SIG-M5 treated with dmso at 0.1 percent for 504 hours (cell line): ENCODE results near the gene TRIM3.

Experiments
- DNase-seq: peaks from one replicate; lab custom pipeline; 2025; ENCODE audit not compliant: unreplicated experiment; lab: John Stamatoyannopoulos, UW

The TRIM3 gene

DNA sequence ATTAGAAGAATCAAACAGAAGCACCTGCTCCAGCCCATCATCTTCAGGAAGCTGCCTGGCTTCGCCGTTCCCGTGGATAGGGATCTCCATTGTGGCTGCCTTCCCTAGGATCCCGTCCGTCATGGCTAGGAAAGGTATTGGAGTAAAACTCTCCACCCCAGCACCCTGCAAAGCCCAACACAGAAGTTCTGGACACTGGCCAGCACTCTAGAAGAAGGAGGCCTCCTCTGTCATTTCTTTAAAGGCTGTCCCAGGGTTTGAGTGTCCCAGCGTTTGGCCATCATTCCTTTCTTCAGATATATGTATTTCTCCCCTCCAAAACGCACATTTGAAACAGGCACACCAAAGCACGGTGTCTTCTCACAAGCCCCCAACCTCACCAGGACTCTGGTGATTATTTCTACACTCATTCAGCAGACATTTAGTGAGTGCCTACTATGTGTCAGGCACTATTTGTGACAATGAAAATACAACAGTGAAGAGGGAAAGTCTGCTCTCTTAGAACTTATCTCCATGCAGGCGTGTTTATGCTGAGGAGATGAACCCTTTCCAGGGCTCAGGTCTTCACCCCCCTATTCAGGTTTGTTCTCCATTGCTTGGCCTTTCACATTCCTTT lies 6.7 kb upstream of the TRIM3 start:
- no peak for DNase-seq

DNA sequence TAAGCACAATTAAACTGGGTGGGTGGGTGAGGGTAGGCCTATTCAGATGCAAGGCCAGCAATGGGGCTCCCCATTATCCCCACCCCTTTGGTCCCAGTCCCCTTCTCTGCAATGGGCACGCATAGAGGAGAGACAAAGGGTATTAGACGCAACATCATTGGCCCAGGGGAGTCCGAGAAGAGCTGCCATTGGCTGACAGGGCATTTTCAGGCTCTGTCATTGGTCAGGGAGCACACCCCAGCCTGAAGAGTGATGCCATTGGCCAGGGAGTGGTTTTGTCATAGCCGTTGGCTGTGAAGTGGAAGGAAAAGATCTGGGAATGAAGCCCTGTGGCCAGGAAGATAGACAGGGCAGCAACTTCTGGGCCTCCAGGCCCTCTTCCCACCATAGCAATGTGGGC lies 2.8 kb upstream of the TRIM3 start:
- no peak for DNase-seq

DNA sequence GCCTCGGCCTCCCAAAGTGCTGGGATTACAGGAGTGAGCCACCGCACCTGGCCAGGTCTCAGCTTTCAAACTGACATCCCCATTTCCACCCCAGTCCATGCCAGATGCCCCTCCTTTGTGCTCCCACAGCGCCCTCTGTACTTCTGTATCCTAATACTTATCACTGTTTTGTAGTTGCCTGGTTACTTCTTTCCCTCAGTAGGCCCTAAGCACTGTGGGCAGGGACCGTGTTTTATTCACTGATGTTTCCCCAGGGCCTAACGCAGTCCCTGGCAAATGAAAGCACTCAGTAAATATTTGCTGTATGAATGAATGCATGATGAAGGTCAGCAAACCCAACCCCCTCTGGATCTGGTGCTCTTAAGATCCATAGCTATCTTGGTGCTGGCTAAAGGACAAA lies 2.2 kb upstream of the TRIM3 start:
- no peak for DNase-seq

DNA sequence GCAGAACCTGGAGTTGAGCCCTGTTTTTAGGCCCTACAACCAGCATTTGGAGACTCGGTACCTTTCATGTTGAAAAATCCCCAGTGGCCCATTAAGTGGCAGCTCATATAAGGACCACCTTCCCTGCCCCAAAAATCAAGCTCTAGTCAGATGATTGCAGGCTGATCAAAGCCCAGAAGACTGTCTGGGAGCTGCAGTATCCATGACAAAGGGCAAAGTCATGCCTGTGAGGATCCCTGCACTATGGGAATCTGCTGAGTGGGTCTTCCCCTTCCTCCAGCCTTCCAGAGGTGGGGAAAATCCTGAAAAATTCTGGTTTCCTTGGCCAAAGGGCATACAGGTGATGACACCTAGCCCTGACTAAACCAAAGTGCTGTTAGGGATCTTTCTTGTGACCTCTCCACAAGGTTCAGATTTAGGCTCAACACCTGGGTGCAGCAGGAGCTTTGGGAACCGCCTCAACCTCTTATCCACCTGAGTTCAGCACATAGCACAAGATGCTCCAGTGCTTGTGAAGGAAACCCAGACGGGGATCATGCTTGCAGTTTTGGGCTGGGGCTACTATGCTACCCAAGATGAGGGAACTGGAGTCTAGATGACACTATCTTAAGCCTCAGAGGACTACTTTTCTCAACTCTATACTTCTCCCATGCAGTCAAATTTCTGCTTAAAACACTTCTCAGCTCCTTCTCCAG lies 1.2 kb upstream of the TRIM3 start:
- DNase-seq, result no peak

DNA sequence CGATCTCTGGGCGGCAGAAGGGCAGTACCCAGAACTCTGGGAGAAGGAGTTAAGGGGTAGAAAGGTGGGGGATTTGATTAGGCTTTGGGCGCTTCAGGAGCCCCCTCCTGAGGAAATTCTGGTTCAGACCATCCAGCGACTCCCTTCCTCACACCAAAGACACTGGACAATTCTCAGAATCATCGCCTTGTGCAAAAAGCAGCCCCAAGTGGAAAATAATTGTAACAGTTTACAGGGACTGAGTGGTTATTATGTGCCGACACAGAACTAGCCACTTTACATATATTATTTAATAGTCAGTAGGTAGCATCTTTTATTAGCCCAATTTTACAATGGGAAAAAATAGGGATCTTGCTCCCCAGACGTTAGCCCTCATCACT lies 662 bp upstream of the TRIM3 start:
- DNase-seq, result no peak

DNA sequence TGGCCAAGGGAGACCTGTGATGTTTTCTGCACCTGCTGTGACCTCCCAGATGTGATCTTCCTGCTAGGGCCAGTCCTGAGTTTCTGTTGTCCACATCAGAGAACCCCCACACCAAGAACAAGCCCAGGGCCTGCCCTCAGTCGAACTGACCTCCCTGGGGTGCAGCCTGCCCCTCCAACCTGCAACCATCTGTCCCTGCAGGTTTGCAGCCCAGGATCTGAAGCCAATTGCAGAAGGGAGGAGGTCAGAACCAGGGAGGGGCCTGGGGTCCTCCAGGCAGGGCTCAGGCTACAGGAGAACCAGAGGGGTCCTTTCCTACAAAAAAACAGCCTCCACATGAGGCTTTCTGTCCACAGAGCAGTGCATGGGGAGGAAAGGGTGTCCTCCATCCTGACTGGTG lies 807 bp downstream of the TRIM3 start:
- no peak for DNase-seq

DNA sequence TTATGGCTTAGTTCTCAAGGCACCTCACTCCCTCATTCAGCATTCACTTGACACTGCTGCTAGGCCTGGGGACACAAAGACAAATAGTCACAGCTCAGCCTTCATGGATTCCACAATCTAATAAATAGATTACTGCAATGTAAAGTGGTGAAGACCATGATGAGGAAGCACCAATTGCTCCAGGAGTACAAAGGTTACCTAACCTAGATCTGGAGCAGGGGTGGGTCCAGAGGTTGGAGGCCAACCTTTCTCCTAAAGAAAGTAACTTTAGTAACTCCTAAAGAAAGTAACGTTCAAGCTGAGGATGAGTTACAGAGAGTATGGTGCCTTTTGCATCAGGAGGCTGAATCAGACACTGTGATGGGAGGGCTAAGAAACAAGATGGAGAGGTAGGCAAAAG lies 4.1 kb downstream of the TRIM3 start:
- no peak for DNase-seq

DNA sequence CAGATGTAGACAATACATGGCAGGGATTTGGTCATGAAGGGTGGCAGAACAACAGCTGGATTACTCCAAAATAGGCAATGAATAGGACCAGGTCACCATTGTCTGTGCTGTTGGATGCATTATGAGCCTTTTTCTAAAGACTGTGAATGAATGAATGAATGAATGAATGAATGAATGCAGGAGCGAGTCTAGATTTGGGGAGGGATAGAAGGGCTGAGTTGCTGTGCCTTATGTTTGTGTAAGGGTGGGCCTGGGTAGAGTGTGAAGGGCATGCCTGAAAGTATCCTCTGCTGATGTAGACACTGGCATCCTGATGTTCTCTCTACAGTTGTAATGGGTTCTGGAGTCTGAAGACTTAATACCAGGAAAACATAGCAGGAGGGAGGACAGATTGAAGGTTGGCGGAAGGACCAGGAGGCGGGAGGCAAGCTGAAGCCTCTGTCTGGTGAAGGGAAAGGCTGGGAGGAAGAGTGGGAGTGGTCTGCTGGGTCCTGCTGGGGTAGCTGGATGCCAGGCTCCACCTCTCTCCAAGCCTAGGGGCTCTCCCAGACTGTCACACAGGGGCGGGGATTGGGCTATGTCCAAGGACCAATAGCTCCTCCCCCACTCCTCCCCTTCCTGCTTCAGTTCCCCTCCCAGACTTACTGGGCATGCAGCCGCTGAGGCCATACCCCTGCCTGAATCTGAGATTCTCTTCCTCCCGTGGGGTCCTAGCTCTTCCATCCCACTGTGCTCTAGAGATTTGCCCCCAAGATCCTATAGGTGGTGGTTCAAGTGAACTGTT lies 4.8 kb downstream of the TRIM3 start:
- DNase-seq, result peak; percentile 56

DNA sequence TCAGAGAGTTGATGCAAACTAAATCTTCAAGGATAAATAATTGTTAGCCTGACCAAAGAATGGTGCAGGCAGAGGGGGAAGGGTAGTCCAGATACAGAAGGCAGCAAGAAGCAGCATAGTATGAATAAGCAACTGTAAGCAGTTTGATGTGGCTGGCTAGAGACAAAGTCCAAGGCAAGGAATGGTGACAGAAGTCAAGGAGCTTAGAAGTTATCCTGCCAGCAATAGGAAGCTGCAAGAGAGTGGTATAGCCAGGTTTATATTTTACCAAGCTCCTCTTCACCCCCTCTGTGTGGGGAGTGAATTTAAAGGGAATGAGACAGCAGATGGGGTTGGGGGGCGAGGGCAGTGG lies 14.7 kb downstream of the TRIM3 start:
- DNase-seq, result no peak

DNA sequence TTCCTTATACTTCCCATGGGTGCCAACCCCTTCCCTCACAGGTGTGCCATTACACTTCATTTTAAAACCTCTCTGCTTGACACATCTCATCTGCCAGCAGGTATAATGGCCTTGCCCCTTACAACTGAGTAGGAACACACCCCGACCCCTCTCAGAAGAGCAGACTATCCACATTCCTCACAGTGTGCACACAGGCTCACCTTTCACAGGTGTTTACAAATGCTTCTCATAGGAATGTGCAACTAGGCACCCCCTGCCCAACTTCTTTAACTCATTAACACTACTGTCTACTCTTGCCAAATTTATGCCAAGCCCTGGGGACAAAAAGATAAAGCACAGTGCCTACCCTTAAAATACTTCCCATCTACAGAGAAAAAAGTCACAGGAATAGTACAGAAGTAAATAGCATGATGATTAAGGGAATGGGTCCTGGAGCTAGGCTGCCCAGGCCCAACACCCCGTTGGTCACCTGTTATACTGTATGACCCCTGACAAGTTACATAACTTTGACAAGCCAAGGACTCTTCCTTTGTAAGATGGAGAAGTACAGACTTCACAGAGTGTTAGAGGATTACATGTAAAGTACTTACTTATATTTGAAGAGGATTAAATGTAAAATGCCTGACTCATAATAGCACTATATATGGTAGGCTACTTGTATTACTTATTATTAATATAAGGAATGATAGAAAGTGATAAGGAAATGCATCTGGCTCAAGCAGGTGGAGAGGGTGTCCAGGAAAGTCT lies 15.2 kb downstream of the TRIM3 start:
- no peak for DNase-seq

DNA sequence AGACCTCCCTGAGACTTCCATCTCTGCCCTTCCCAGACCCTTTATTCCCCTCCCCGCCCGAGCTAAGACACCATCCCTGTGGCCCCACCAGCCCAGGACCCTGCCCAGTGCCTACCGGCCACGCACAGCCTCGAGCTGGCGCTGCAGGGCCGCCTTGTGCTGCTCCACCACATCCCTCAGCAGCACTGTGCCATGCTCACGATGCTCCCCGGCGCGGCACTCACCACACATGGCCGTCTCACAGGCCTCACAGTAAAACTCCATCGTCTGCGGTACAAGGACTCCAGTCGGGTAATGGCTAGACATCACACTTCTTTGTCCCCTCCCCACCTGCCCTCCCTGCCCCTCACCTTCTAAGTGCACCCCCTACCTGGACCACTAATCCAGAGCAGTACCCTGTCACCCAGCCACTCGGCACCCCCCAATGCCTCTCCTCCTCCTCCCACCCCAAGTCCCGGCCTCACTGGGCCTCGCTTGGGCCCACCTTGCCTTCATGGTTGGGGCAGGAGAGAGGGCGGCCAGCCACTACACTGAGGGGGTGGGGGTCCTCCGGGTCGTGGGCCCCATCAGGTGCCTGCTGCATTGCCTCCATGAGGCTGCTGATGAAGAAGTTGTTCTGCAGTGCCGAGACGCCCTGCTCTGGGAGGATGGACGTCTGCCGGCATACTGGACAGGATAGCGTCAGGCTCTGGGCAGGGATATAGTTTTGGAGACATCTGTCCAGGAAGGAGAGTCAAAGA lies 16.0 kb downstream of the TRIM3 start:
- no peak for DNase-seq

DNA sequence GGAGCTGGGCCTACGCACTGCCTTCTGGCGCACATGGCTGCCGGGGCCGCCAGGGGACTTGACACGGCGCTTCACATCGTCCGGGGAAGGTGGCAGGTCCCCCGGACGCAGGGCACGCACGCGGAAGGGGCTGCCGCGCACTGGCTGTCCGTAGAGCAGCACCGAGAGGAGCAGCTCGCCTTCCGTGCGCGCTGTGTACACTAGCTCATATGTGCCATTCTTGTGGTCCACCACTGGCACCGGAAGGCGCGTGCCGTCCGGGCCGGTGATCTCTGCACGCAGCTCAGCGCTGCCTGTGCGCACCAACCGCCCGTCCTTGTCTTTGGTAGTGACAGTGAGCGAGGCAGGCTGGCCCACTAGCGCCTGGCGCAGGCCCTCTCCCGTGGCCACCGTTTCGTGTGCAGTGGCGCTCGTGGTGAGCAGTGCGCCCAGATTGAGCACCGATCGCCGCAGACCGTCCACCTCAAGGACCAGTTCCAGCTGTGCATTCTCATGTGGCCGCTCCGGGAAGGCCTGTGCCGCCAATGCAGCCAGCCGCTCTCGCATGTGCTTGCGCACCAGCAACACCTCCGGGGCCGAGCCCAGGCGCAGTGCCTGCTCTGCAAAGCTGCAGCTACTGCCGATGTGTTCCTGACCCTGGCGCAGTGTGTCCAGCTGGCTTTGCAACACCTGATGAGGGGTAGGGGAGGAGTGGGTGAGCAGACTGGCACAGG lies 17.2 kb downstream of the TRIM3 start:
- DNase-seq, result no peak

DNA sequence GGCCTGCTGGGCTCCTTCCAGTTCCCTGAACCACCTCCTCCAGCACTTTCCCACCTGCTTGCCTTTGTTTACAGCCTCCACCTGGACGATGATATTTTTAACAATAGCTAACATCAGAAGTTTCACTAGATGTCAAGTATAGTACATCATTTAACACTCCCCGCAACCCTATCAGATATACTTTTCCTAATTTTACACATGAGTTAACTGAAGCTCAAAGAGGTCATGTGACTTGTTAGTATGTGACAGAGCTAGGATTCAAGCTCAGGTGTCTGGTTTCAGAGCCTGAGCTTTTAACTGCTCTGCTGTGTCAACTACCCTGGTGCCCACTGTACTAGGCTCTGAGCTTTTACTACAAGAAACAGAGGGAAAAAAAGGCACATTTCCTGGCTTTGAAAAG lies 18.7 kb downstream of the TRIM3 start:
- no peak for DNase-seq

DNA sequence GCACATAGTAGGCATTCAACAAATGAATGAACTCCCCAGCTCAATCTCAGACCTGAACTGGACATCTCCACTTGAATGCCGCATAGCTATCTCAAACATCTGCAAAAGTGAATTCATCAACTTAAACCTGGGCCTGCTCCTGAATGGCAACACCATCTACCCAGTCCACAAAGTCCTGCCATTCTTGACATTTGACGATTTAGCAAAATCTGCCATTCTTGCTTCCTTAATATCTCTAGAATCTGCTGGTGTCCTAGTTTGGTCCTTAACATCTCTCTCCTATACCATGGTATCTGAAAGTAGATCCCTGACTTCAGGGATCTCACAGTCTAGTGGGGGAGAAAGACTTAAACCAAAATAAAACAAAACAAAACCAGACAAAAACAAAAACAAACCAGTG lies 20.6 kb downstream of the TRIM3 start:
- no peak for DNase-seq

DNA sequence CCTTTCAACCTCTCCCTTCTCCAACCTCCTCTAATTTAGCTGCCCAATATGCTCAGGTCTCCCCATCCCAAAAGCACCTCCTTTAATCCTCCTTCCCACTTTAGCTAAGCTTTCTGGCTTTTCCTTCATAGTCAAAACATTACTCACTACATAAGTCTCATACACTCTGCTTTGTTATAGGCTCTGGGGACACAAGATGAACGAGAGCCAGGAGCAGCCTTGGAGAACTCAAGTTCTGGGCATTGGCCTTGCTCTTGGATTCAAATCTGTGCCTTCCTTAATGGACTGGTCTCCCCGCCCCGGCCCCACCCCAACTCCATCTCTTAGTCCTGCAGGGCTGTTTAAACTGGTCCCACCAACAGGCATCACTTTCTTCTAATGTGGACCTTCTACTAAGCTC lies 21.5 kb downstream of the TRIM3 start:
- no peak for DNase-seq

DNA sequence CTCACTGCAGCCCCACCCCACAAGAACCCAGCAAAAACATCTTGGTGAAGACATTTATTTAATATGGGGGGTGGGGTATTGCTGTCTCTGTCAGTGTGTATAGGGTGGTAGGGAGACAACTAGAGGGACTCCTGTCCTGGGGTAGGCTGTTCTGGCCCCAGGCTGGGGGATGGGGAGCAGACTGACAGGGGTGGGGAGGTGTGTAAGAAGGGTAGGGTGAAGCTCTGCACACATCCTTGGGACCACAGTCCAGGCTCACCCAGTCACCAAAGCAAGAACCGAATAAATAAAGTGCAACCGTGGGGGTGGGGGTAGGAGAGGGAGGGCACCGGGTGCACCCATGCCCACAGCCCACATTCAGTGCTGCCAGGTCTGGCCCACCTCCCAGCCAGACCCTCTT lies 25.2 kb downstream of the TRIM3 start:
- no peak for DNase-seq

DNA sequence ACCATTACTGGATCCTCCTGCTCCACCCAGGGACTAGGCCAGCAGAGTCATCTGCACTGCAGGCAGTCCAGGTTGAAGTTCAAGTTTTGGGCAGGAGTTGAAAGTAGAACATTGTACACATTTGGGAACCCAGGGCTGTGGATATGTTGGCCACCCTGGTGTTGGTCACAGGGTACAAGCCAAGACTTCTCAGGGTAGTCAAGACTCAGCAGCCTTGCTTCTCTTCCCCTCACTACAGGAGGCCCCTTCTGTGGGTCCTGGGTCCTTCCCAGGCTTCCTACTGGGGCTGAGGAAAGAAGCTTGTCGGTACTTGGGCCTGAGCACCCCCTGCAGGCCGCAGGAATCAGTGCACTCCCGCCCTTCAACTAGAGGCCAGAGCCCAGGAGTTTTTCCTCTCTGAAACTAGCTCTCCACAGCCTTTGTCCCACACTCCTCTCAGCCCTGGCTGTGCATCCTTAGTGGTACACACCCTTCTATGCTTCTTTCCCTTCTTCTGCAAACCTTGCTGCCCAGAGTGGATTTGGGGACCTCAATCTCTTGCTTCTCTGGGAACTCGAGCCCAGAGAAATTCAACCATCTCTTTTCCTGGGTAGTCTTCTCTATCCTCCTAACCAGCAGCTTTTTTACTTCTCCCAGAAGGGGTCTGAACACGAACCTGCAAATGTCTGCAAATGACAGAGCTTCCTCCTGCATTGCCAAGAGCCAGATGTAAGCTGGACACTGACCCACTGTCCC lies 30.3 kb downstream of the TRIM3 start:
- DNase-seq, result peak; percentile 32

DNA sequence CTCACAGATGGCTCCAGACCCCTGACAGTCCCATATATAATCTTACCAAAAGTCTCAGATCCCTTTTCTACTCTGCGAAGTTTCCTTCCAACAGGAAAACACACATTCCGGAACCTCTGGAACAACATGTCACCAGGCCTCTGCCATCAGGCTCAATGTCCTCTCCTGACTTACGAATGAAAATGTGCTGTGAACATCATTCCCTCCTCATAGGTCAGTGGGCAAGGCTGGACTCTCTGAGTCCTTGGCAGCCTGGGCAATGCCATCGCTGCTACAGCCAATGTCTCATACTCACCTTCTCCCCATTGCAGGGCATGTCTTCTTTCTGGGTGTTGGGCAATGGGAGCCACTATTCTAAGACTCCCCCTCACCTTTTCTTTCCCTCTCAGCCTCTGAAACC lies 31.3 kb downstream of the TRIM3 start:
- DNase-seq, result no peak

DNA sequence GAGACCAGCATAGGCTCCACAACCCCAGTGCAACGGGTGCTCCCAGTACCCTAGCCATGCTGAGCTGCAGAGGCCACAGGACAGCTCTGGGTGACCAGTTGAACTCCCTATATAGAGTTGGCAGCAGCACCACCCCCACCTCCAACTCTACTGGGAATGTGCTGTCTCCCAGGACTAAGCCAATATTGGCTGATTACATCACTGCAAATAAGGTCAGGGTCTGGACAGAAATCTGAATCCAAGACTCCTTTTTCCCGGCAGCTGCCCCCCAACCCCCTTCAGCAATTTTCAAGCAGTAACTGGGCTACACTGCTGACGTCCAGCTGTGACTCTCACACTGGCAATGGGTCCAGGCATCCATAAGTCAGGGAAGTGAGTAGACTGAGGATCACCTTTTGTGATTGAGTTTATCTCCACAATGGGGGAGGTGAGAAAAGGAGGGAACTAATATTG lies 32.8 kb downstream of the TRIM3 start, which contains the start of gene HPX:
HPX (minus strand) TSS at position 82 of the 453 bp plus-strand sequence; CDS start at position 58, 24 bp downstream.
- no peak for DNase-seq
